ENCODE data around the gene FAM227B. TPM values are rescaled to one million over a fixed set of nuclear protein-coding genes. Genes with fewer than 3 reads are reported as not detected.

FAM227B gene
- total and polyA plus RNA-seq, 2 donors from 2014 or later (not counting 2 experiments from before 2014, with no cell fraction given), result 2.4 to 2.5 TPM

Other genes with a start within 250 kb of the FAM227B start
- gene FGF7, start 197.6 kb downstream of the FAM227B start, total RNA-seq, result not detected in 2 replicates
- gene FGF7, start 197.6 kb downstream of the FAM227B start, polyA plus RNA-seq, result not detected in 2 replicates
- 15.3 and 16.6 TPM in 2 replicates for gene DTWD1, start 230 bp upstream of the FAM227B start, total RNA-seq
- 13.2 and 15.1 TPM in 2 replicates for gene DTWD1, start 230 bp upstream of the FAM227B start, polyA plus RNA-seq